Measurements from ENCODE around the gene PBX4. TPM values are rescaled to one million over a fixed set of nuclear protein-coding genes. Genes with fewer than 3 reads are reported as not detected.

The PBX4 gene
- total and polyA plus RNA-seq, 2 of the 8 experiments (the other 6 are each of a cell fraction or from before 2014, with no cell fraction given) = 3.4 to 3.8 TPM

GRCh38 chr19:19643158-19644053 lies 24.9 kb upstream of the PBX4 start, which contains the start of gene GMIP (continued):
- peak; percentile 74 to 94 (median 87) for TF ChIP-seq CTCF (IDR thresholded peaks at IDR 0.05; ENCODE audit: control extremely low read depth in 1 of 3, insufficient read depth in 1 of 3, low read depth in 1 of 3, low read length in 3 of 3)
- no peak for TF ChIP-seq CBX5 (IDR thresholded peaks at IDR 0.05; ENCODE audit: low read depth, low read length)
- TF ChIP-seq EP300 (IDR thresholded peaks at IDR 0.05; ENCODE audit: borderline replicate concordance in 1 of 2, low read depth in 2 of 2, low read length in 2 of 2) = no peak
- TF ChIP-seq MAX (IDR thresholded peaks at IDR 0.05) = no peak
- no peak for TF ChIP-seq RXRA (IDR thresholded peaks at IDR 0.05; ENCODE audit: insufficient read depth, low read depth, low read length)
- TF ChIP-seq SIRT6 (IDR thresholded peaks at IDR 0.05; ENCODE audit: low read length) = no peak
- peak; percentile 40; the same call in 1 of the 2 replicates for TF ChIP-seq SP4 (IDR thresholded peaks at IDR 0.05; ENCODE audit: low read length)
- TF ChIP-seq POLR2A (IDR thresholded peaks at IDR 0.05; ENCODE audit: control extremely low read depth in 1 of 2, low read depth in 2 of 2, low read length in 2 of 2) = peak in 1 of 2 experiments; percentile 76; a peak in 1 of 3 replicates
- no peak for TF ChIP-seq SRF (IDR thresholded peaks at IDR 0.05; ENCODE audit: low read depth, low read length)
- 0 out of 4 replicates have a peak, but pooled peaks of 1 of the 2 experiments have one; percentile 19 for TF ChIP-seq HDAC2 (IDR thresholded peaks at IDR 0.05; ENCODE audit: borderline replicate concordance in 1 of 2, low read depth in 2 of 2, low read length in 2 of 2)
- TF ChIP-seq ATF2 (IDR thresholded peaks at IDR 0.05; ENCODE audit: low read length) = no peak
- no peak for TF ChIP-seq GTF2F1 (IDR thresholded peaks at IDR 0.05; ENCODE audit: borderline replicate concordance, low read depth, low read length)
- peak; percentile 40 for TF ChIP-seq ASH2L (IDR thresholded peaks at IDR 0.05; ENCODE audit: low read length)
- no peak for TF ChIP-seq SP1 (IDR thresholded peaks at IDR 0.05; ENCODE audit: low read depth, low read length)
- TF ChIP-seq CTBP2 (IDR thresholded peaks at IDR 0.05; ENCODE audit: borderline replicate concordance, insufficient read depth, insufficient read length, low read length) = no peak
- no peak for TF ChIP-seq ATF3 (IDR thresholded peaks at IDR 0.05; ENCODE audit: insufficient read depth, low read depth, low read length)
- peak; percentile 47; the same call in 1 of the 2 replicates for TF ChIP-seq YY1 (IDR thresholded peaks at IDR 0.05; ENCODE audit: low read depth, low read length)
- peak; percentile 42 for TF ChIP-seq CREB1 (IDR thresholded peaks at IDR 0.05)
